ENCODE measurements around the gene FYN. TPM values are rescaled to one million over a fixed set of nuclear protein-coding genes. Genes with fewer than 3 reads are reported as not detected.

The FYN gene
- total and polyA plus RNA-seq, 10 of the 15 experiments (the other 5 are each of a cell fraction or from before 2014, with no cell fraction given) = 51.4 to 247 (median 138) TPM

DNA sequence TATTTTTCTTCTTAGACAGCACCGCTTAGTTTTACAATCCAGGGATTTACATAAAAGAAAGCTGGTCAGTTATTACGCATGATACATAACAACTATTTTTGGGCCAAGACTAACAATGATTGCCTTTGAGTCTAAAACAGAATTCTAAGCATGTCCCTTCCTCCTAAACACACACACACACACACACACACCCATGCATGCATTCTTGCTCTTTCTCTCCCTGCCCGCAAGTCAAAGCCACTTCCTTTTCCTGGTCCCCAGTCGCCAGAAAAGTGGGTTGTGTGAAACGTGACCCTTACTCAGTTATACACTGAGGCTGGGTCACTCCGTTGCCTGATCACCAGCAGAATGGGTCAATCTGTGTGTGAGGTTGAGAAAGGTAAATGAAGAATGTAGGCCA is 31.4 kb downstream of the FYN start (continued):
- TF ChIP-seq, protein P1, sequence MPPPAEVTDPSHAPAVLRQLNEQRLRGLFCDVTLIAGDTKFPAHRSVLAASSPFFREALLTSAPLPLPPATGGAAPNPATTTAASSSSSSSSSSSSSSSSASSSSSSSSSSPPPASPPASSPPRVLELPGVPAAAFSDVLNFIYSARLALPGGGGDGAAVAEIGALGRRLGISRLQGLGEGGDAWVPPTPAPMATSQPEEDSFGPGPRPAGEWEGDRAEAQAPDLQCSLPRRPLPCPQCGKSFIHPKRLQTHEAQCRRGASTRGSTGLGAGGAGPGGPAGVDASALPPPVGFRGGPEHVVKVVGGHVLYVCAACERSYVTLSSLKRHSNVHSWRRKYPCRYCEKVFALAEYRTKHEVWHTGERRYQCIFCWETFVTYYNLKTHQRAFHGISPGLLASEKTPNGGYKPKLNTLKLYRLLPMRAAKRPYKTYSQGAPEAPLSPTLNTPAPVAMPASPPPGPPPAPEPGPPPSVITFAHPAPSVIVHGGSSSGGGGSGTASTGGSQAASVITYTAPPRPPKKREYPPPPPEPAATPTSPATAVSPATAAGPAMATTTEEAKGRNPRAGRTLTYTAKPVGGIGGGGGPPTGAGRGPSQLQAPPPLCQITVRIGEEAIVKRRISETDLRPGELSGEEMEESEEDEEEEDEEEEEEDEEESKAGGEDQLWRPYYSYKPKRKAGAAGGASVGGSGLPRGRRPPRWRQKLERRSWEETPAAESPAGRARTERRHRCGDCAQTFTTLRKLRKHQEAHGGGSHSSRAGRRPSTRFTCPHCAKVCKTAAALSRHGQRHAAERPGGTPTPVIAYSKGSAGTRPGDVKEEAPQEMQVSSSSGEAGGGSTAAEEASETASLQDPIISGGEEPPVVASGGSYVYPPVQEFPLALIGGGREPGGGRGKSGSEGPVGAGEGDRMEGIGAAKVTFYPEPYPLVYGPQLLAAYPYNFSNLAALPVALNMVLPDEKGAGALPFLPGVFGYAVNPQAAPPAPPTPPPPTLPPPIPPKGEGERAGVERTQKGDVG (CRISPR knock-in tag; IDR thresholded peaks at IDR 0.05) = no peak
- peak; percentile 65; the same call in 1 of the 2 replicates for TF ChIP-seq GABPA (IDR thresholded peaks at IDR 0.05; ENCODE audit: low read depth)
- TF ChIP-seq BRCA1 (IDR thresholded peaks at IDR 0.05; ENCODE audit: low read depth, low read length) = no peak
- no peak for TF ChIP-seq YY1 (IDR thresholded peaks at IDR 0.05; ENCODE audit: low read depth, low read length)
- no peak; the same call in 1 of the 2 replicates for TF ChIP-seq NR2F1 (conservative IDR thresholded peaks at IDR 0.05)
- TF ChIP-seq KDM1A (IDR thresholded peaks at IDR 0.05; ENCODE audit: borderline replicate concordance) = no peak
- peak; percentile 85 for TF ChIP-seq DPF2 (IDR thresholded peaks at IDR 0.05)
- TF ChIP-seq NFYB (IDR thresholded peaks at IDR 0.05; ENCODE audit: insufficient read depth, low read depth, low read length) = no peak
- TF ChIP-seq MYC (IDR thresholded peaks at IDR 0.05; ENCODE audit: insufficient read depth, insufficient read length, insufficient replicate concordance, low read length, severe bottlenecking) = no peak
- TF ChIP-seq ZNF384 (IDR thresholded peaks at IDR 0.05; ENCODE audit: borderline replicate concordance, low read depth, low read length) = no peak
- peak; percentile 36 to 52; a peak in 2 of 4 replicates for TF ChIP-seq EP300 (IDR thresholded peaks at IDR 0.05; ENCODE audit: borderline replicate concordance in 1 of 2, control insufficient read depth in 1 of 2, low read depth in 2 of 2, low read length in 2 of 2)
- TF ChIP-seq, protein P2, sequence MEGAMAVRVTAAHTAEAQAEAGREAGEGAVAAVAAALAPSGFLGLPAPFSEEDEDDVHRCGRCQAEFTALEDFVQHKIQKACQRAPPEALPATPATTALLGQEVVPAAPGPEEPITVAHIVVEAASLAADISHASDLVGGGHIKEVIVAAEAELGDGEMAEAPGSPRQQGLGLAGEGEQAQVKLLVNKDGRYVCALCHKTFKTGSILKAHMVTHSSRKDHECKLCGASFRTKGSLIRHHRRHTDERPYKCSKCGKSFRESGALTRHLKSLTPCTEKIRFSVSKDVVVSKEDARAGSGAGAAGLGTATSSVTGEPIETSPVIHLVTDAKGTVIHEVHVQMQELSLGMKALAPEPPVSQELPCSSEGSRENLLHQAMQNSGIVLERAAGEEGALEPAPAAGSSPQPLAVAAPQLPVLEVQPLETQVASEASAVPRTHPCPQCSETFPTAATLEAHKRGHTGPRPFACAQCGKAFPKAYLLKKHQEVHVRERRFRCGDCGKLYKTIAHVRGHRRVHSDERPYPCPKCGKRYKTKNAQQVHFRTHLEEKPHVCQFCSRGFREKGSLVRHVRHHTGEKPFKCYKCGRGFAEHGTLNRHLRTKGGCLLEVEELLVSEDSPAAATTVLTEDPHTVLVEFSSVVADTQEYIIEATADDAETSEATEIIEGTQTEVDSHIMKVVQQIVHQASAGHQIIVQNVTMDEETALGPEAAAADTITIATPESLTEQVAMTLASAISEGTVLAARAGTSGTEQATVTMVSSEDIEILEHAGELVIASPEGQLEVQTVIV (IDR thresholded peaks at IDR 0.05; ENCODE audit: borderline replicate concordance, partially characterized antibody) = no peak
- no peak for TF ChIP-seq POLR2AphosphoS5 (IDR thresholded peaks at IDR 0.05; ENCODE audit: low read length)
- TF ChIP-seq YBX1 (IDR thresholded peaks at IDR 0.05) = no peak
- TF ChIP-seq RAD21 (IDR thresholded peaks at IDR 0.05; ENCODE audit: insufficient read depth, low read depth, low read length) = no peak
- TF ChIP-seq, protein P3, sequence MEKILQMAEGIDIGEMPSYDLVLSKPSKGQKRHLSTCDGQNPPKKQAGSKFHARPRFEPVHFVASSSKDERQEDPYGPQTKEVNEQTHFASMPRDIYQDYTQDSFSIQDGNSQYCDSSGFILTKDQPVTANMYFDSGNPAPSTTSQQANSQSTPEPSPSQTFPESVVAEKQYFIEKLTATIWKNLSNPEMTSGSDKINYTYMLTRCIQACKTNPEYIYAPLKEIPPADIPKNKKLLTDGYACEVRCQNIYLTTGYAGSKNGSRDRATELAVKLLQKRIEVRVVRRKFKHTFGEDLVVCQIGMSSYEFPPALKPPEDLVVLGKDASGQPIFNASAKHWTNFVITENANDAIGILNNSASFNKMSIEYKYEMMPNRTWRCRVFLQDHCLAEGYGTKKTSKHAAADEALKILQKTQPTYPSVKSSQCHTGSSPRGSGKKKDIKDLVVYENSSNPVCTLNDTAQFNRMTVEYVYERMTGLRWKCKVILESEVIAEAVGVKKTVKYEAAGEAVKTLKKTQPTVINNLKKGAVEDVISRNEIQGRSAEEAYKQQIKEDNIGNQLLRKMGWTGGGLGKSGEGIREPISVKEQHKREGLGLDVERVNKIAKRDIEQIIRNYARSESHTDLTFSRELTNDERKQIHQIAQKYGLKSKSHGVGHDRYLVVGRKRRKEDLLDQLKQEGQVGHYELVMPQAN (conservative IDR thresholded peaks at IDR 0.05) = no peak
- TF ChIP-seq SMC3 (IDR thresholded peaks at IDR 0.05; ENCODE audit: borderline replicate concordance, low read length) = no peak
- TF ChIP-seq, protein P4, sequence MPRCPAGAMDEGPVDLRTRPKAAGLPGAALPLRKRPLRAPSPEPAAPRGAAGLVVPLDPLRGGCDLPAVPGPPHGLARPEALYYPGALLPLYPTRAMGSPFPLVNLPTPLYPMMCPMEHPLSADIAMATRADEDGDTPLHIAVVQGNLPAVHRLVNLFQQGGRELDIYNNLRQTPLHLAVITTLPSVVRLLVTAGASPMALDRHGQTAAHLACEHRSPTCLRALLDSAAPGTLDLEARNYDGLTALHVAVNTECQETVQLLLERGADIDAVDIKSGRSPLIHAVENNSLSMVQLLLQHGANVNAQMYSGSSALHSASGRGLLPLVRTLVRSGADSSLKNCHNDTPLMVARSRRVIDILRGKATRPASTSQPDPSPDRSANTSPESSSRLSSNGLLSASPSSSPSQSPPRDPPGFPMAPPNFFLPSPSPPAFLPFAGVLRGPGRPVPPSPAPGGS (IDR thresholded peaks at IDR 0.05; ENCODE audit: borderline replicate concordance, insufficient read depth, low read depth, low read length, poor library complexity, severe bottlenecking) = peak; percentile 59
- no peak for TF ChIP-seq MYB (IDR thresholded peaks at IDR 0.05; ENCODE audit: borderline replicate concordance, low read depth, low read length)
- TF ChIP-seq RAD51 (IDR thresholded peaks at IDR 0.05) = no peak
- TF ChIP-seq SMARCA5 (IDR thresholded peaks at IDR 0.05) = no peak
- no peak for TF ChIP-seq ZNF207 (IDR thresholded peaks at IDR 0.05; ENCODE audit: borderline replicate concordance)
